HG03025 (cell line): ENCODE results near the gene IL17RC.
"Not testable (repeated sequence)": the region's sequence is repeated elsewhere in the genome, so short reads cannot be mapped to it uniquely, and the experiment has no call there.

Source experiments
- ATAC-seq: cut with Tn5 transposase; IDR thresholded peaks from one replicate; pipeline ENCODE4 v1.9.1; 2021; ENCODE audit warnings: mild to moderate bottlenecking, moderate library complexity; ENCODE audit not compliant: unreplicated experiment, low FRiP score

The IL17RC gene

GRCh38 chr3:9914011-9914410 lies 2.9 kb upstream of the IL17RC start:
- ATAC-seq, result no peak

DNA sequence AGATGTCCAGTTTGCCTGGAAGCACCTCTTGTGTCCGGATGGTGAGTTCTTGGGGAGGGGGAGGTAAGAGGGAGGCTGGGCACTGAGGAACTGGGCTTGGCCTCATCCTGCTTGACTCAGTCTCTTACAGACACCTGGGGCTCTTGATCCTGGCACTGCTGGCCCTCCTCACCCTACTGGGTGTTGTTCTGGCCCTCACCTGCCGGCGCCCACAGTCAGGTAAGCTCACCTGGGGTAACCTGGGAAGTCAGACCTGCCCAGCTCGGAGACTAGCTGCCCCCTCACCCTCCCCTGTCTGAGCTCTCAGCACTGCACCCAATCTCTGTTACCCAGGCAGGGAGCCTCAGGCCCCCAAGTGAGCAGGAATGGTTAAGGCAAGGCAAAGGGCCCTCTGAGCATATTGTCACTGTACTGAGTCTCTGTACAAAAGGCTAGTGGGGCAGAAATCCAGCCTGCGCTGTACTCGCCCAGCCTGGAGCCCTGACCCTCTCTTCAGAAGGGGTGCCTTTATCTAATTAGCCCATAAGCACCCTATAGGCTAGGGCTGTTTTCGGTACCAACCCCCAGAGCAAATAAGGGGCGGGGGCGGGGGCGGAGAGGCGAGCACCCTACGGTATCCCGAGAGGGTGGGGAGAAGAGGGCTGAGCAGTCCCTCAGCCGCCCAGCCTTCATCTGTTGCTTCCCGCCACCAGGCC lies 2.2 kb upstream of the IL17RC start:
- ATAC-seq, result no peak

- ATAC-seq, result no peak
These were observed 1.4 kb upstream of the IL17RC start for GRCh38 chr3:9915254-9916141.

DNA sequence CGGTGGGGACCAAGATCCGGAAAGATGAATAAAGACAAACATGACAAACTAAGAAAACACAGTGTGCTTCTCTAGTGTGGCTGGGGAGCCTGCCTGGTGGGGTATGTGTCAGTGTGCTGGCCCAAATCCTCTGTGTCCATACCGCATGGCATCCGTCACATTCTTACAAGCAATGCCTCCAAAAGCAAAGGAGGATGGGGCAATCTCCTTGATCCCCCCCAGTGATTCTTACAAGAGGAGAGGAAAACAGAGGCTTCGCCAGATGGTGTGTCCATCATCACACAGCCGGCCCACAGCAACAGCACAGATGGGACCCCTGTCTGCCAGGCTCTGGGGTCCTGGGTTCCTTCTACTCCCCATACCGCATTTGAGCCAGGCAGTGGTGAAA lies 558 bp upstream of the IL17RC start:
- ATAC-seq, result no peak

DNA sequence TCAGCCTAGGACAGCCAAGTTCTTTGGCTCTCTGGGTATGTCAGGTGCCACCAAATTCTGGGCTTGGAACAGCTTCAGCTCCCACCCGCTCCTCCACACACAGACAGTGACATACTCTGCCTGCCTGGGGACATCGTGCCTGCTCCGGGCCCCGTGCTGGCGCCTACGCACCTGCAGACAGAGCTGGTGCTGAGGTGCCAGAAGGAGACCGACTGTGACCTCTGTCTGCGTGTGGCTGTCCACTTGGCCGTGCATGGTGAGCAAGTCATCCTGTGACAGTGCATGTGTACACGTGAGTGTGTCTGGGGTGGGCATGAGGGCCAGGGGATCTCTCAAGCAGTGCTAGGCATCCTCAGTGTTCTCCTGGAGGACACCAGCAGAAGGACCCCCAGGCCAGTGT lies 922 bp downstream of the IL17RC start:
- no peak for ATAC-seq

GRCh38 chr3:9918261-9919038 lies 1.6 kb downstream of the IL17RC start:
- ATAC-seq, result no peak

DNA sequence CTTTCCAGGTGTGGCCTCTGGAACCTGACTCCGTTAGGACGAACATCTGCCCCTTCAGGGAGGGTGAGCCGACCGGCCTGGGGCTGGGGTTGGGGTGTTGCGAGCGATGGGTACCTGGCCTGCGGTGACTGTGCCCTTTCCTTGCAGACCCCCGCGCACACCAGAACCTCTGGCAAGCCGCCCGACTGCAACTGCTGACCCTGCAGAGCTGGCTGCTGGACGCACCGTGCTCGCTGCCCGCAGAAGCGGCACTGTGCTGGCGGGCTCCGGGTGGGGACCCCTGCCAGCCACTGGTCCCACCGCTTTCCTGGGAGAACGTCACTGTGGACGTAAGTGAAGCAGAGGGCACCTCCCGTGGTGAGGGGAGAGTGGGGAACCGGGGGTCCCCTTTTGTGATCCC lies 11.3 kb downstream of the IL17RC start:
- no peak for ATAC-seq

DNA sequence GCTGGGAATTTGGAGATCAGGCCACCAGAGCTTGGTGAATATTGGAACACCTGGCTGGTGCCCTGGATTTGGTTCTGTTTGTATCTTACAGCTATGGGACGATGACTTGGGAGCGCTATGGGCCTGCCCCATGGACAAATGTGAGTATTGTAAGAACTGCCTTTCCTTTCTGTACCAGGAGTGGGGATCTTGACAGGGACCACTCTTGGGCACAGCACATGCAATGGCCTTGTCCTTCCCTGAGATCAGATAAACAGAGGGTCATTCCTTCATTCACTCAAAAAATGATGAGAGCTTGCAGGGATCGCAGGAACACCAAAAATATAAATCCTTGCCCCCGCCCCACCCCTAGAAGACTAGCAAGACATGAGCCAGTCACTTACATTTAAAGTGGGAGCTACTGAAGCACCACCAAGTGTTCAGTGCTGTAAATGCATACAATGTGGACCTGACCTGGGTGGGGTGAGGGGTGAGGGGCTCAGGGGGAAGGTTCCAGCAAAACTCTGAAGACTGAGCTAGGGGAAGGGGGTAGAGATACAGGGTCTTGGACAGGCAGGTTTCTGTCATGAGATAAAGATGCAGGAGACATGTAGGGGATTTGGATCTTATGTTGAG lies 14.0 kb downstream of the IL17RC start:
- ATAC-seq, result no peak

DNA sequence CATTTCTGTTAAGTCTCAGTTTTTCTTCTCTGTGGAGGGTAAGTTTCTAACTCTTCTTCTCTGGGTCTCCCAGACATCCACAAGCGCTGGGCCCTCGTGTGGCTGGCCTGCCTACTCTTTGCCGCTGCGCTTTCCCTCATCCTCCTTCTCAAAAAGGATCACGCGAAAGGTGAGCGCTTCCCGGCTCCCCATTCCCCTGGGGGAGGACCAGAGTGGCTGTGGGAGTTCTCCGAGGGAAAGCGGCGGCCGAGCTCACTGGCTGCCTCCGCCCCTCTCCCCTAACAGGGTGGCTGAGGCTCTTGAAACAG lies 15.6 kb downstream of the IL17RC start:
- no peak for ATAC-seq

- peak; percentile 65 for ATAC-seq
These were observed 16.1 kb downstream of the IL17RC start for GRCh38 chr3:9932843-9933560.

- ATAC-seq, result peak; percentile 88
These were observed 16.8 kb downstream of the IL17RC start, which contains the start of gene CRELD1 for GRCh38 chr3:9933561-9934234. Gene CRELD1, plus strand, starts transcription at chr3:9933834. Its CDS starts 605 bp downstream, at chr3:9934439.

DNA sequence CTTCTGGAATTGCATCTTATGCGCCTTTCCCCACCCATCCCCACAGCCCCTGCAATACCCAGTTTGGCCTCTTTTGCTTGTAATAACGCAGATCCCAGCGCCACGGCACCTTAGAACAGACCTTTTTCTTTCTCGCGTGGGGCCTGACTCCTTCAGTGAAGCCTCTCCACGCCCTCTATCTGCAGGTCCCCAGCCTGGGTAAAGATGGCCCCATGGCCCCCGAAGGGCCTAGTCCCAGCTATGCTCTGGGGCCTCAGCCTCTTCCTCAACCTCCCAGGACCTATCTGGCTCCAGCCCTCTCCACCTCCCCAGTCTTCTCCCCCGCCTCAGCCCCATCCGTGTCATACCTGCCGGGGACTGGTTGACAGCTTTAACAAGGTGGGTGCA lies 17.3 kb downstream of the IL17RC start:
- no peak for ATAC-seq

DNA sequence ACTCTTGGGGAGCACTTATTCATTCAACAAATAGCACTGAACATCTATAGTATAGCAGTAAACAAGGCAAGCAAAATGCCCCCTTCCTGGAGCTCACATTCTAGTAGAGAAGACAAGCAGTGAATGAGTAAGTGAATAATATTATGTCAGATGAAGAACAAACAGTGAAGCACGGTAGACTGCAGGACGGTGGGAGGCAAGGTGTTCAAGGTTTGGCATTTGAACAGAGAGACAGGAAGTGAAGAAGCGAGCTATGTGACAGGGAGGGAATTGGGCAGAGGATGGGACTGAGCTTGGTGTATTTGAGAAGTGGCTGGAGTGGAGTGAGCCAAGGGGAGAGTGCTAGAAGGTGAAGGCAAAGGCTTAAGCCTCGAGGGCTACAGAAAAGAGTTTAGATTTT lies 18.1 kb downstream of the IL17RC start:
- ATAC-seq, result no peak

DNA sequence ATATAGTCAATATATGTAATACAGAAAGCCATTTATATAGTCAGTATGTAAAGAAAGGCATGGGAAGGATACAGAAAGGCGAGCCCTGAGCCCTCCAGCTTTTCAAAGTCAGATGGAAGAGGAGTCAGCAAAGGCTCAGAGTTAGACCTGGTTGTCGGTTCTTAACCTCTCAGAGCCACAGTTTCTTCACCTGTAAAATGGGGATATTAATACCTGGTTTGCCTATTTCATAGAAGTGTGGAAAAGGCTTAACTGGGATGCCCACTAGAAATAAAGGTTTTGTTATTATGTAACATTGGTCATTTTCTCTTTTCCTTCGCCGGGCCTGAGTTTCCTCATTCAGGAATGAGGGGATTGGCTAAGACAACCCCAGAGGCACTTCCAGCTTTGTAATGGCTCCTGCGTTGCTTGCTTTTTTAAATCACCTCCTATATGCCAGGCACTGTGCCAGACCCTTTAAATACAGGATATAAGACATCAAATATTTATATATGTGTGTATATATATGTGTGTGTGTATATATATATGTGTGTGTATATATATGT lies 19.1 kb downstream of the IL17RC start:
- no peak for ATAC-seq

- ATAC-seq, result no peak
These were observed 20.8 kb downstream of the IL17RC start for GRCh38 chr3:9937486-9938238.

GRCh38 chr3:9938966-9939365 lies 22.1 kb downstream of the IL17RC start:
- ATAC-seq, result no peak

DNA sequence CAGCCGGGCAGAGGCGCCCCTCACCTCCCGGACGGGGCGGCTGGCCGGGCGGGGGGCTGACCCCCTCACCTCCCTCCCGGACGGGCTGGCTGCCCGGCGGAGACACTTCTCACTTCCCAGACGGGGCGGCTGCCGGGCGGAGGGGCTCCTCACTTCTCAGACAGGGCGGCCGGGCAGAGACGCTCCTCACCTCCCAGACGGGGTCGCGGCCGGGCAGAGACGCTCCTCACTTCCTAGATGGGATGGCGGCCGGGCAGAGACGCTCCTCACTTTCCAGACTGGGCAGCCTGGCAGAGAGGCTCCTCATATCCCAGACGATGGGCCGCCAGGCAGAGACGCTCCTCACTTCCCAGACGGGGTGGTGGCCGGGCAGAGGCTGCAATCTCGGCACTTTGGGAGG lies 23.0 kb downstream of the IL17RC start:
- not testable (repeated sequence) for ATAC-seq

- no peak for ATAC-seq
These were observed 23.8 kb downstream of the IL17RC start for GRCh38 chr3:9940746-9941145.

DNA sequence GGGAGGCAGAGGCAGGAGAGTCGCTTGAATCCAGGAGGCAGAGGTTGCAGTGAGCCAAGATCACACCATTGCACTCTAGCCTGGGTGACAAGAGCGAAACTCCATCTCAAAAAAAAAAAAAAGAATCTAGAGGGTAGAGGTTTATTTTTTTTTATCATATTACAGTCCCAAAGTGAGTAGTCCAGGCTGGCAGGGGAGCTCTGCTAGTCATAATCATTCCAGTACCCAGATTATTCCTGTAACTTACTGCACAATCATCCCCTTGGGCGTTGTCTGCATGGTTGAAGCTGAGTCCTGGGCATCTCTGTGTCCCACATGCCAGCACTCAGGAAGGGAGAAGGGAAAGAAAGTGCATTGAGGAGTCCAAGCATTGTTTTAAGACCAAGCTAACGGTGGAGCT lies 25.3 kb downstream of the IL17RC start:
- ATAC-seq, result no peak
